Brain microvascular endothelial cell (primary cell): Measurements from ENCODE around the gene UCP3.

Experiments used
- DNase-seq: peaks from one replicate; pipeline ENCODE4 v3.0.0-alpha.2; 2020
- H3K27ac ChIP-seq: fragments of 250-450 bp; sonication (Bioruptor Pico); 2 replicates; pipeline ENCODE4 v1.5.1; 2020; ENCODE audit warnings: mild to moderate bottlenecking, moderate library complexity
- H3K27me3 ChIP-seq: fragments of 250-450 bp; sonication (Bioruptor Pico); replicated peaks from 2 replicates; pipeline ENCODE4 v1.5.1; 2020; ENCODE audit warnings: mild to moderate bottlenecking
- H3K36me3 ChIP-seq: fragments of 250-450 bp; sonication (Bioruptor Pico); replicated peaks from 2 replicates; pipeline ENCODE4 v1.5.1; 2020; ENCODE audit warnings: mild to moderate bottlenecking
- H3K4me3 ChIP-seq: 2 replicates; pipeline ENCODE4 v1.5.1; 2011; ENCODE audit warnings: low read depth, mild to moderate bottlenecking, control low read depth, low read length, moderate library complexity
- CTCF ChIP-seq: IDR thresholded peaks from 2 replicates; pipeline ENCODE4 v1.5.1; 2011; ENCODE audit warnings: low read depth, mild to moderate bottlenecking, moderate library complexity, low read length, control low read depth, inconsistent platforms; ENCODE audit errors: missing control alignments
- in situ Hi-C: cut with HindIII; loops from 2 replicates; pipeline ENCODE4 v1.10.0; 2017; ENCODE audit warnings: low sequenced_read_pairs, low pct_ligation_motif_present

Gene UCP3

GRCh38 chr11:74008373-74009229 is at the start of gene UCP3:
UCP3 (minus strand) TSS chr11:74009085; CDS start chr11:74007042, 2,043 bp downstream.
- no peak for TF ChIP-seq CTCF
- no peak within 1 kb of the TSS for H3K27ac ChIP-seq

GRCh38 chr11:74057249-74058151 is 48.6 kb upstream of the UCP3 start:
- no peak overlapping the region for H3K4me3 ChIP-seq
- H3K36me3 ChIP-seq, result no peaks in the 10 kb centered on the region
- no peak for TF ChIP-seq CTCF
- in situ Hi-C loops, result no loop called here
- no peaks in the 10 kb centered on the region for H3K27me3 ChIP-seq
- peak overlapping the region; percentile 60 for H3K27ac ChIP-seq
- peak; percentile 66 for DNase-seq

More at GRCh38 chr11:74008373-74009229, at the start of gene UCP3:
- in situ Hi-C loops, result no loop called here
- no peaks in the 10 kb centered on the region for H3K27me3 ChIP-seq
- H3K36me3 ChIP-seq, result no peaks in the 10 kb centered on the region
- H3K4me3 ChIP-seq, result no peak within 1 kb of the TSS
- no peak for DNase-seq

- in situ Hi-C loops, result no loop called here
- H3K36me3 ChIP-seq, result no peaks in the 10 kb centered on the region
- no peaks in the 10 kb centered on the region for H3K27me3 ChIP-seq
- DNase-seq, result peak; percentile 85
- H3K4me3 ChIP-seq, result no peak overlapping the region
- TF ChIP-seq CTCF, result no peak
- H3K27ac ChIP-seq, result peak overlapping the region; percentile 68
Observed at GRCh38 chr11:74055938-74056337, 47.1 kb upstream of the UCP3 start.

- in situ Hi-C loops, result no loop called here
- TF ChIP-seq CTCF, result no peak
- no peaks in the 10 kb centered on the region for H3K36me3 ChIP-seq
Observed at GRCh38 chr11:74050465-74050864, 41.6 kb upstream of the UCP3 start.

GRCh38 chr11:74048993-74049392 is 40.1 kb upstream of the UCP3 start:
- H3K27ac ChIP-seq, result no peak overlapping the region

More at GRCh38 chr11:74050465-74050864, 41.6 kb upstream of the UCP3 start:
- no peak for DNase-seq
- no peaks in the 10 kb centered on the region for H3K27me3 ChIP-seq
- H3K27ac ChIP-seq, result no peak overlapping the region
- H3K4me3 ChIP-seq, result no peak overlapping the region

More at GRCh38 chr11:74048993-74049392, 40.1 kb upstream of the UCP3 start:
- no peaks in the 10 kb centered on the region for H3K36me3 ChIP-seq
- in situ Hi-C loops, result no loop called here
- DNase-seq, result no peak
- H3K27me3 ChIP-seq, result no peaks in the 10 kb centered on the region
- no peak overlapping the region for H3K4me3 ChIP-seq
- TF ChIP-seq CTCF, result no peak
